Uterus (tissue), 4 donors: ENCODE measurements around the gene MESD. TPM values are rescaled to one million over a fixed set of nuclear protein-coding genes. Genes with fewer than 3 reads are reported as not detected.
A peak's percentile ranks its signal among the peaks of the same experiment; 100 is the strongest.

Experiments
- DNase-seq, 2 donors: peaks; one replicate each; pipeline ENCODE4 v3.0.0-alpha.2; 2019 to 2020
- H3K27ac ChIP-seq, 2 donors: fragments of 200-600 bp; sonication (generic); 1 replicate in 1 of 2; 2 replicates in 1 of 2; pipeline ENCODE4 v1.5.1; 2016 to 2018
- H3K27me3 ChIP-seq, 2 donors: fragments of 200-600 bp; sonication (generic); one replicate each; pipeline ENCODE4 v1.5.1; 2018 to 2019; ENCODE audit warnings: control low read depth in 1 of 2
- H3K36me3 ChIP-seq, 2 donors: fragments of 200-600 bp; sonication (generic); one replicate each; pipeline ENCODE4 v1.5.1; 2019; ENCODE audit warnings: control low read depth in 1 of 2
- H3K4me1 ChIP-seq, 2 donors: fragments of 200-600 bp; sonication (generic); one replicate each; pipeline ENCODE4 v1.5.1; 2018 to 2019; ENCODE audit warnings: control low read depth in 1 of 2
- H3K4me3 ChIP-seq, 2 donors: fragments of 200-600 bp; sonication (generic); 1 replicate in 1 of 2; 2 replicates in 1 of 2; pipeline ENCODE4 v1.5.1; 2018 to 2019; ENCODE audit warnings: mild to moderate bottlenecking in 1 of 2
- H3K9me3 ChIP-seq, 2 donors: fragments of 200-600 bp; sonication (generic); one replicate each; pipeline ENCODE4 v1.5.1; 2019; ENCODE audit warnings: control low read depth in 1 of 2
- CTCF ChIP-seq, 4 experiments: fragments of 200-600 bp in 2 of 4; fragments of 450-650 bp in 2 of 4; sonication (generic) in 2 of 4; IDR thresholded peaks; one replicate each; pipeline ENCODE4 v1.5.1; 2016 to 2019; ENCODE audit warnings: antibody characterized with exemption in 4 of 4, mild to moderate bottlenecking in 2 of 4, moderate library complexity in 1 of 4
- POLR2A ChIP-seq, 2 donors: fragments of 450-650 bp; IDR thresholded peaks; one replicate each; pipeline ENCODE4 v1.6.1; 2016; ENCODE audit warnings: antibody characterized with exemption in 2 of 2, mild to moderate bottlenecking in 1 of 2, moderate library complexity in 1 of 2
- intact Hi-C: fragments of 100-400 bp; cut with DNase I; formaldehyde crosslinking; loops from one replicate; pipeline ENCODE4 v1.15.1; 2023; ENCODE audit warnings: low total_unique reads
- total RNA-seq, 4 donors: library from RNA; depleted of rRNA in 3 of 4; stranded (reverse); fragments of >200 nt in 3 of 4; gene quantifications; one replicate each; pipeline versions ENCODE4 v1.1.0 to v1.2.4, GENCODE V29; 2014 to 2023
- donor health status: DM: yes; HTN: yes; CAD: no.

The MESD gene
- total RNA-seq, 4 donors from 2014 or later = 23.6 to 48.7 (median 27.7) TPM

GRCh38 chr15:80972276-80972675, 17.3 kb downstream of the MESD start:
- H3K27me3 ChIP-seq = no peaks in the 10 kb centered on the region
- H3K27ac ChIP-seq = no peak overlapping the region
- DNase-seq = no peak
- H3K4me1 ChIP-seq = no peaks in the 10 kb centered on the region
- no peaks in the 10 kb centered on the region for H3K36me3 ChIP-seq
- H3K9me3 ChIP-seq = no peaks in the 10 kb centered on the region
- TF ChIP-seq POLR2A (IDR thresholded peaks at IDR 0.05) = no peak
- TF ChIP-seq CTCF (IDR thresholded peaks at IDR 0.05) = no peak
- intact Hi-C loops = no loop called here
- no peak overlapping the region for H3K4me3 ChIP-seq

GRCh38 chr15:80971143-80971542, 18.5 kb downstream of the MESD start:
- intact Hi-C loops = no loop called here
- DNase-seq = no peak
- Histone ChIP-seq H3K4me1 (no peaks in the 10 kb centered on the region), H3K4me3 (no peak overlapping the region), H3K27me3 (no peaks in the 10 kb centered on the region), H3K9me3 (no peaks in the 10 kb centered on the region), H3K36me3 (no peaks in the 10 kb centered on the region), H3K27ac (no peak overlapping the region)
- TF ChIP-seq POLR2A (IDR thresholded peaks at IDR 0.05) = no peak
- no peak for TF ChIP-seq CTCF (IDR thresholded peaks at IDR 0.05)

- no peaks in the 10 kb centered on the region for H3K36me3 ChIP-seq
- H3K9me3 ChIP-seq = no peaks in the 10 kb centered on the region
- intact Hi-C loops = no loop called here
- no peaks in the 10 kb centered on the region for H3K4me1 ChIP-seq
- DNase-seq = no peak
- no peak for TF ChIP-seq CTCF (IDR thresholded peaks at IDR 0.05)
- no peak for TF ChIP-seq POLR2A (IDR thresholded peaks at IDR 0.05)
- no peaks in the 10 kb centered on the region for H3K27me3 ChIP-seq
- no peak overlapping the region for H3K4me3 ChIP-seq
- no peak overlapping the region for H3K27ac ChIP-seq
Measured at GRCh38 chr15:80970658-80971057, 19.0 kb downstream of the MESD start.

GRCh38 chr15:80970018-80970657, 19.5 kb downstream of the MESD start:
- Histone ChIP-seq H3K27me3 (no peaks in the 10 kb centered on the region), H3K4me3 (no peak overlapping the region), H3K36me3 (no peaks in the 10 kb centered on the region), H3K4me1 (no peaks in the 10 kb centered on the region), H3K27ac (no peak overlapping the region), H3K9me3 (no peaks in the 10 kb centered on the region)
- TF ChIP-seq POLR2A (IDR thresholded peaks at IDR 0.05) (no peak), CTCF (IDR thresholded peaks at IDR 0.05) (peak; percentile 77 to 89 (median 82))
- DNase-seq = peak; percentile 57 to 60
- intact Hi-C loops = no loop called here

GRCh38 chr15:80969316-80969715, 20.3 kb downstream of the MESD start:
- intact Hi-C loops = loop anchor here (5.0 kb wide), 1 partner anchor 512 kb away; no protein-coding TSS in a partner anchor
- Histone ChIP-seq H3K9me3 (no peaks in the 10 kb centered on the region), H3K27me3 (no peaks in the 10 kb centered on the region), H3K36me3 (no peaks in the 10 kb centered on the region), H3K4me3 (no peak overlapping the region), H3K27ac (no peak overlapping the region), H3K4me1 (no peaks in the 10 kb centered on the region)
- no peak for DNase-seq
- no peak for TF ChIP-seq CTCF (IDR thresholded peaks at IDR 0.05)
- no peak for TF ChIP-seq POLR2A (IDR thresholded peaks at IDR 0.05)
